Measurements from ENCODE around the gene ABCC11. TPM values are rescaled to one million over a fixed set of nuclear protein-coding genes. Genes with fewer than 3 reads are reported as not detected.

ABCC11 gene
- total RNA-seq, 1 donor from 2014 or later, result not detected

DNA sequence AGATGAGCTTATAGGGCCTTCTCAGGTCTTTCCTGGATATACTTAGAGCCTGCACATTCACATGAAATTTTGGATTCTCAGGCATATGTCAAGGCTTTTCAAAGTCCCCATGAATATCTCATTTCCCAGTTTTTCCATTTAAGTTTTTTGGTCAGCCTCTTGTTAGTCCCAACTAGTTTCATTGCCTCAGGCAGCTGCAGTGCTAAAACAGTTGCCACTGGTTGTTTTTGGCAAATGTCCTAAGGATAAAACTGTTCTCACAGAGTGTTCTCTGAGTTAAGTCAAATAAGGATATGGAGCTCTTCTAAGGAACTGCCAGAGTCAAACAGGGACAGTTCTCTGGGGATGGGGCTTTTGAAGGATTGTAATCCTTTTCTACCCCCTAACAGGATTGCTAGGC is 39.9 kb upstream of the ABCC11 start:
- H3K36me3 ChIP-seq (ENCODE audit: control insufficient read depth, insufficient read depth, low read length), result no peaks in the 10 kb centered on the region
- TF ChIP-seq, protein P1, sequence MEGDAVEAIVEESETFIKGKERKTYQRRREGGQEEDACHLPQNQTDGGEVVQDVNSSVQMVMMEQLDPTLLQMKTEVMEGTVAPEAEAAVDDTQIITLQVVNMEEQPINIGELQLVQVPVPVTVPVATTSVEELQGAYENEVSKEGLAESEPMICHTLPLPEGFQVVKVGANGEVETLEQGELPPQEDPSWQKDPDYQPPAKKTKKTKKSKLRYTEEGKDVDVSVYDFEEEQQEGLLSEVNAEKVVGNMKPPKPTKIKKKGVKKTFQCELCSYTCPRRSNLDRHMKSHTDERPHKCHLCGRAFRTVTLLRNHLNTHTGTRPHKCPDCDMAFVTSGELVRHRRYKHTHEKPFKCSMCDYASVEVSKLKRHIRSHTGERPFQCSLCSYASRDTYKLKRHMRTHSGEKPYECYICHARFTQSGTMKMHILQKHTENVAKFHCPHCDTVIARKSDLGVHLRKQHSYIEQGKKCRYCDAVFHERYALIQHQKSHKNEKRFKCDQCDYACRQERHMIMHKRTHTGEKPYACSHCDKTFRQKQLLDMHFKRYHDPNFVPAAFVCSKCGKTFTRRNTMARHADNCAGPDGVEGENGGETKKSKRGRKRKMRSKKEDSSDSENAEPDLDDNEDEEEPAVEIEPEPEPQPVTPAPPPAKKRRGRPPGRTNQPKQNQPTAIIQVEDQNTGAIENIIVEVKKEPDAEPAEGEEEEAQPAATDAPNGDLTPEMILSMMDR (IDR thresholded peaks at IDR 0.05; ENCODE audit: insufficient read depth, low read length, poor library complexity, severe bottlenecking), result no peak
- no peaks in the 10 kb centered on the region for H3K27me3 ChIP-seq (ENCODE audit: control insufficient read depth, insufficient read depth, low read length)
- no peak for DNase-seq (ENCODE audit: low read depth)
- no peak overlapping the region for H3K4me3 ChIP-seq (ENCODE audit: low read depth, low read length)

DNA sequence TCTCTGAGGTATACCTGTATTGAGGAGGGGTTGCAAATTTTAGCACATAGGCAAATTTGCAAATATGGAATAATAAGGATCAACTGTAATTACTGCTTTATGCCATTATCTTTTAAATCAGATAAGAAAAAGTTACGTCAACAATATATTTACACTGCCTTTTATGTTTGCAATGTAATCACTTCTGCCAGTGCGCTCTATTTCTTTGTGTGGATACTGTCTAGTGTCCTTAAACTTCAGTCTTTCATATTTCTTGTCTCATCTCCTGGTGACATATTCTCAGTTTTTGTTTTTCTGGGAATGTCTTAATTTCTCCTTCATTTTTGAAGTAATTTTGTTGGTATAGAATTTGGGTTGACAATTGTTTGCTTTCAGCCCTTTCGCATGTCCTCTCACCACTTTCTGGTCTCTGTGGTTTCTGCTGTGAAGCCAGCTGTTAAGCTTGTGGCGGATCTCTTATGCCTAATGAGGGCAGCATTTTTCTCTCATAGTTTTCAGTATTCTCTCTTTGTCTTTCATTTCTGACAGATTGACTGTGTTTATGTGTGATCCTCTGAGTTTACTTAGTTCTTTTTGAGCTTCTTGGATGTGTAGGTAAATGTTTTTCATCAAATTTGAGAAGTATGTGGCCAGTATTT is 37.6 kb upstream of the ABCC11 start:
- Histone ChIP-seq H3K4me3 (ENCODE audit: low read depth, low read length) (no peak overlapping the region), H3K36me3 (ENCODE audit: control insufficient read depth, insufficient read depth, low read length) (no peaks in the 10 kb centered on the region), H3K27me3 (ENCODE audit: control insufficient read depth, insufficient read depth, low read length) (no peaks in the 10 kb centered on the region)
- no peak for DNase-seq (ENCODE audit: low read depth)
- TF ChIP-seq, protein P1 (IDR thresholded peaks at IDR 0.05; ENCODE audit: insufficient read depth, low read length, poor library complexity, severe bottlenecking), result no peak

DNA sequence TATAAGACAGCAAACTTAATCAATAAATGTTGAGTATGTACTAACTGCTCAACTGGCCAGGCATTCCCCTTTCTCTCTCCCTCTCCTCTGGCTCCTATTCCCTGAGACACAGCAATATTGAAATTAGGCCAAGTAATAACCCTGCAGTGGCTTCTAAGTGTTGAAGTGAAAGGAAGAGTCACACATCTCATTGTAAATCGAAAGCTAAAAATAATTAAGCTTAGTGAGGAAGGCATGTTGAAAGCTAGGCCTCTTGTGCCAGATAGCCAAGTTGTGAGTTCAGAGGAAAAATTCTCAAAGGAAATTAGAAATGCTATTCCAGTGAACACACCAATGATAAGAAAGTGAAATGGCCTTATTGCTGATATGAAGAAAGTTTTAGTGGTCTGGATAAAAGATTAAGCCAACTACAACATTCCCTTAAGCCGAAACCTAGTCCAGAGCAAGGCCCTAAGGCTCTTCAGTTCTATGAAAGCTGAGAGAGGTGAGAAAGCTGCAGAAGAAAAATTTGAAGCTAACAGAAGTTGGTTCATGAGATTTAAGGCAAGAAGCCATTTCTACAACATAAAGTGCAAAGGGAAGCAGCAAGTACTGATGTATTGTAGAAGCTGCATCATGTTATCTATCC is 35.4 kb upstream of the ABCC11 start:
- Histone ChIP-seq H3K36me3 (ENCODE audit: control insufficient read depth, insufficient read depth, low read length) (no peaks in the 10 kb centered on the region), H3K4me3 (ENCODE audit: low read depth, low read length) (no peak overlapping the region), H3K27me3 (ENCODE audit: control insufficient read depth, insufficient read depth, low read length) (no peaks in the 10 kb centered on the region)
- no peak for DNase-seq (ENCODE audit: low read depth)
- TF ChIP-seq, protein P1 (IDR thresholded peaks at IDR 0.05; ENCODE audit: insufficient read depth, low read length, poor library complexity, severe bottlenecking), result no peak

DNA sequence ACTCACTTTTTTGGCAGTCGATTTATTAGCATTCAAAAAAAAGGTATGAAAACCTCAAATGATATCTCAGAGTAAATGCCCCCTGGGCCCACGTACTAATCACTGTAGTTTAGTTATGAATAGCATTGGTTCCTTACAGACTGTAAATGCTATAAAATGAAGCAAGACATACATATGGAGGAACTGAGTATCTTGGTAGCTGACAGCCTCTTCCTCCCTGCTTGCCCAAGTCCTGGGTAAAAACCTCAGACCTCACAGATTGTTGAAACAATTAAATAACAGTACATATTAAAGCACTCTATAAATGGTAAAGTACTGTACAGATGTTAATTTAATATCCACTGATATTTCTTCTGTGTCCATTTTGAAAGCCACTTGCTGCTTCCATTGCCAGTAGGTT is 33.2 kb upstream of the ABCC11 start:
- no peaks in the 10 kb centered on the region for H3K27me3 ChIP-seq (ENCODE audit: control insufficient read depth, insufficient read depth, low read length)
- no peaks in the 10 kb centered on the region for H3K36me3 ChIP-seq (ENCODE audit: control insufficient read depth, insufficient read depth, low read length)
- H3K4me3 ChIP-seq (ENCODE audit: low read depth, low read length), result no peak overlapping the region
- DNase-seq (ENCODE audit: low read depth), result no peak
- TF ChIP-seq, protein P1 (IDR thresholded peaks at IDR 0.05; ENCODE audit: insufficient read depth, low read length, poor library complexity, severe bottlenecking), result no peak

DNA sequence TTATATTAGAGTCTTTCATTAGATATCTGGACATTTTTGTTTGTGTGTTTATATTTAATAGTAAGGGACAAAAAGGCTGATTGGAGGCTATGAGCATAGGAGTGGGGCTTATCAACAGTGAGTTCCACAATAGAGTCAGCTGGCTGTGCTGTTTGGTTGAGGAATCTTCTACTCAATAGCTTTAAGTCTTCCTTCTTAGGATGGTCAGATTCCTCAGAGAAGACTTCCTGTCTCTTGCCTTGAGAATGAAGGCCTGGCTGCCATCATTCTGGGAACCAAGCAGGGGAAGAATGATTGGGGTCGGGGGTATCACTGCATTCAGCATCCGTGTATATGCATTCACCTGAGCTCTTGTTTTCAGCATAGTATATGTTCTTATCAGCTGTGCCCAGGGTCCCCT is 31.9 kb upstream of the ABCC11 start:
- no peaks in the 10 kb centered on the region for H3K36me3 ChIP-seq (ENCODE audit: control insufficient read depth, insufficient read depth, low read length)
- TF ChIP-seq, protein P1 (IDR thresholded peaks at IDR 0.05; ENCODE audit: insufficient read depth, low read length, poor library complexity, severe bottlenecking), result no peak

DNA sequence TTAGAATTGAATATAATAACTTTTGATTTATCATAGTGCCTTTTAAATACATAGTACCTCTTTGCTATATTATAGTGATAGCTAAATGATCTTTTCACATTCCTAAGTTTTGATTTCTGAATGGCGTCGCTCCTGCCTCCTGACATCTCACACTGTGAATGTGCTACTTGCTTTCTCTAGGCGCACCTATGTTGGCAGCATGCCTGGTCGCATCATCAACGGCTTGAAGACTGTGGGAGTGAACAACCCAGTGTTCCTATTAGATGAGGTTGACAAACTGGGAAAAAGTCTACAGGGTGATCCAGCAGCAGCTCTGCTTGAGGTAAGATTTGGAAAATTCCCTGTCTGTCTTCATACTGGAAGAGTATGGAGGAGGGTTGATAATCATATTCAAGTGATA is 29.8 kb upstream of the ABCC11 start:
- no peak for DNase-seq (ENCODE audit: low read depth)
- H3K36me3 ChIP-seq (ENCODE audit: control insufficient read depth, insufficient read depth, low read length), result no peaks in the 10 kb centered on the region

More for the DNA sequence above, 31.9 kb upstream of the ABCC11 start:
- Histone ChIP-seq H3K27me3 (ENCODE audit: control insufficient read depth, insufficient read depth, low read length) (no peaks in the 10 kb centered on the region), H3K4me3 (ENCODE audit: low read depth, low read length) (no peak overlapping the region)
- DNase-seq (ENCODE audit: low read depth), result no peak

More for the DNA sequence above, 29.8 kb upstream of the ABCC11 start:
- H3K27me3 ChIP-seq (ENCODE audit: control insufficient read depth, insufficient read depth, low read length), result no peaks in the 10 kb centered on the region
- TF ChIP-seq, protein P1 (IDR thresholded peaks at IDR 0.05; ENCODE audit: insufficient read depth, low read length, poor library complexity, severe bottlenecking), result no peak
- no peak overlapping the region for H3K4me3 ChIP-seq (ENCODE audit: low read depth, low read length)

Data from kidney epithelial cell (primary cell).